Psoas muscle (tissue), 8 donors: ENCODE data around the gene ITLN1. TPM values are rescaled to one million over a fixed set of nuclear protein-coding genes. Genes with fewer than 3 reads are reported as not detected.

Experiments used
- ATAC-seq, 4 donors: fragments of 200-7000 bp; cut with Tn5 transposase; one replicate each; pipeline ENCODE4 v1.9.1; 2020; ENCODE audit warnings: moderate library complexity in 3 of 4, mild to moderate bottlenecking in 2 of 4
- DNase-seq, 2 donors: peaks; one replicate each; pipeline ENCODE4 v3.0.0-alpha.2; 2020
- H3K27ac ChIP-seq: fragments of 200-600 bp; one replicate; pipeline ENCODE4 v1.8.0; 2022
- H3K27me3 ChIP-seq, 3 donors: fragments of 200-600 bp in 1 of 3; one replicate each; pipeline versions ENCODE4 v1.6.1 to v1.8.0; 2013 to 2022; ENCODE audit warnings: low read length in 2 of 3, mild to moderate bottlenecking in 2 of 3, moderate library complexity in 1 of 3; ENCODE audit not compliant: insufficient read depth in 3 of 3
- H3K36me3 ChIP-seq, 2 donors: fragments of 200-600 bp in 1 of 2; one replicate each; pipeline versions ENCODE4 v1.6.1 to v1.8.0; 2013 to 2022; ENCODE audit warnings: low read depth in 1 of 2, mild to moderate bottlenecking in 1 of 2, moderate library complexity in 1 of 2; ENCODE audit not compliant: insufficient read depth in 1 of 2
- H3K4me1 ChIP-seq: fragments of 200-600 bp; one replicate; pipeline ENCODE4 v1.8.0; 2022
- H3K4me3 ChIP-seq: fragments of 200-600 bp; one replicate; pipeline ENCODE4 v1.8.0; 2022; ENCODE audit warnings: mild to moderate bottlenecking
- H3K9me3 ChIP-seq: fragments of 200-600 bp; one replicate; pipeline ENCODE4 v1.8.0; 2022
- CTCF ChIP-seq: fragments of 200-600 bp; IDR thresholded peaks from one replicate; pipeline ENCODE4 v1.8.0; 2022; ENCODE audit warnings: antibody characterized with exemption
- WGBS, 3 donors: extraction: QIAGEN DNeasy Blood & Tissue Kit; methylation state at CpG; one replicate each; pipeline versions ENCODE4 v1.1.6 to v1.1.7; 2013; 5-methylcytosine and 5-hydroxymethylcytosine counted together
- intact Hi-C, 2 donors: fragments of 100-400 bp; cut with DNase I; formaldehyde crosslinking; loops; one replicate each; pipeline versions ENCODE4 v1.11.0 to v1.14.2; 2022
- polyA plus RNA-seq, 3 donors: library from polyadenylated mRNA; stranded (reverse); fragments of 200-250 nt; gene quantifications; one replicate each; pipeline ENCODE4 v1.2.3, GENCODE V29; 2013
- total RNA-seq, 4 donors: library from RNA; stranded (reverse); fragmentation: NEBNext Ultra II Directional in 2 of 4; extraction: Animal tissue kit (Norgen Biotek cat#: 25700) in 2 of 4; gene quantifications; one replicate each; pipeline versions ENCODE4 v1.2.1 to v1.2.4, GENCODE V29; 2021 to 2023
- donor health status: healthy with polysubstance abuse.
- donor health status: DM: no; HTN: no; CAD: no; lungs with moderate emphysema.
- donor health status: Bipolar disorder and iron deficiency.
- donor health status: healthy.
- donor health status: DM: yes; HTN: yes; CAD: no.
- donor health status: DM: no; HTN: no; CAD: no.
- donor health status: DM: no; HTN: no; CAD: no.
- donor health status: DM: yes; HTN: yes; CAD: no.

ITLN1 gene
- total and polyA plus RNA-seq, 7 donors: 0.09 to 2.6 (median 0.74) TPM; not detected in 1

- Histone ChIP-seq H3K4me1 (no peaks in the 10 kb centered on the region), H3K4me3 (no peak overlapping the region), H3K36me3 (no peaks in the 10 kb centered on the region), H3K27ac (no peak overlapping the region), H3K9me3 (no peaks in the 10 kb centered on the region), H3K27me3 (peaks cover 0 to 2% (median 0%) of the 10 kb centered on the region in 3 donors)
- WGBS, 3 donors: 77 to 79% (median 78%) methylated on average over 11 of the region's 11 CpGs
- no peak for ATAC-seq
- TF ChIP-seq CTCF: no peak
- no peak for DNase-seq
- intact Hi-C loops: no loop called here
Observed at GRCh38 chr1:160863061-160863773, 21.8 kb downstream of the ITLN1 start.

GRCh38 chr1:160862203-160863060 is 22.5 kb downstream of the ITLN1 start, which contains the start of gene CD244:
Gene CD244 (minus strand): TSS chr1:160862887. CDS start chr1:160862677, 210 bp downstream.
- no peak for TF ChIP-seq CTCF
- Histone ChIP-seq H3K27ac (no peak within 1 kb of the TSS), H3K27me3 (peaks cover 0 to 2% (median 0%) of the 10 kb centered on the region in 3 donors), H3K4me3 (no peak within 1 kb of the TSS), H3K4me1 (no peaks in the 10 kb centered on the region), H3K9me3 (no peaks in the 10 kb centered on the region), H3K36me3 (no peaks in the 10 kb centered on the region)
- WGBS, 3 donors: 34 to 41% (median 40%) methylated on average over 12 of the region's 12 CpGs
- DNase-seq: peak in 1 of 2 donors; percentile 20
- intact Hi-C loops: no loop called here
- no peak for ATAC-seq

GRCh38 chr1:160860840-160861505 is 24.0 kb downstream of the ITLN1 start:
- ATAC-seq (no peak), DNase-seq (no peak)
- H3K9me3 ChIP-seq: no peaks in the 10 kb centered on the region
- H3K4me3 ChIP-seq: no peak overlapping the region
- no peak for TF ChIP-seq CTCF
- H3K4me1 ChIP-seq: no peaks in the 10 kb centered on the region
- peaks cover 0 to 2% (median 0%) of the 10 kb centered on the region in 3 donors for H3K27me3 ChIP-seq
- H3K27ac ChIP-seq: no peak overlapping the region
- intact Hi-C loops: no loop called here
- no peaks in the 10 kb centered on the region for H3K36me3 ChIP-seq
- WGBS, 3 donors: 53 to 58% (median 58%) methylated on average over 5 of the region's 5 CpGs

- H3K27ac ChIP-seq: no peak overlapping the region
- H3K9me3 ChIP-seq: no peaks in the 10 kb centered on the region
- no peak for TF ChIP-seq CTCF
- no peak for ATAC-seq
- no peaks in the 10 kb centered on the region for H3K36me3 ChIP-seq
- peaks cover 0 to 2% (median 0%) of the 10 kb centered on the region in 3 donors for H3K27me3 ChIP-seq
- DNase-seq: no peak
- intact Hi-C loops: no loop called here
- no peak overlapping the region for H3K4me3 ChIP-seq
- 87 to 92% (median 90%) methylated on average over 5 of the region's 5 CpGs for WGBS, 3 donors
- no peaks in the 10 kb centered on the region for H3K4me1 ChIP-seq
Observed at GRCh38 chr1:160859166-160859565, 25.8 kb downstream of the ITLN1 start.
